ENCODE measurements around the gene DISC1. TPM values are rescaled to one million over a fixed set of nuclear protein-coding genes. Genes with fewer than 3 reads are reported as not detected.

Gene DISC1
- total RNA-seq, 1 experiment from 2014 or later = 0.36 TPM

- BruUV-seq (replicated peaks) = no TSS peak
- no peaks in the 10 kb centered on the region for H3K4me1 ChIP-seq (ENCODE audit: control insufficient read depth, insufficient read depth, low read length)
- in situ Hi-C loops (cut with HindIII; ENCODE audit: low pct_unique_long_range_greater_than_20kb, low sequenced_read_pairs) = no loop called here
- no peak overlapping the region for H3K4me3 ChIP-seq (ENCODE audit: low read depth in 2 of 2, low read length in 2 of 2)
- no peak for ATAC-seq
- H3K9me3 ChIP-seq (ENCODE audit: control insufficient read depth, insufficient read depth, low read depth, low read length) = no peaks in the 10 kb centered on the region
- intact Hi-C loops (cut with micrococcal nuclease; ENCODE audit: unreplicated experiment) = loop anchor here (2.0 kb wide), 1 partner anchor 228 kb away; no protein-coding TSS in a partner anchor
- ChIA-PET POLR2A (interaction anchor here (0.6 kb wide), 1 partner anchor 40 kb away, joined by 5 read pairs; no protein-coding TSS in a partner anchor), CTCF (interaction anchor here (0.7 kb wide), 1 partner anchor 150 kb away, joined by 10 read pairs; no protein-coding TSS in a partner anchor)
- TF ChIP-seq TCF7L2 (IDR thresholded peaks at IDR 0.05; ENCODE audit: low read depth, low read length) (no peak), REST (IDR thresholded peaks at IDR 0.05; ENCODE audit: insufficient read depth in 1 of 2, low read depth in 2 of 2, low read length in 1 of 2) (no peak), CTCF (IDR thresholded peaks at IDR 0.05) (no peak), POLR2AphosphoS5 (IDR thresholded peaks at IDR 0.05; ENCODE audit: low read depth, low read length) (no peak), SIN3A (IDR thresholded peaks at IDR 0.05; ENCODE audit: borderline replicate concordance, insufficient read depth, low read depth, low read length) (no peak)
- no peaks in the 10 kb centered on the region for H3K36me3 ChIP-seq (ENCODE audit: control insufficient read depth, insufficient read depth, low read length)
- no peaks in the 10 kb centered on the region for H3K27me3 ChIP-seq (ENCODE audit: control insufficient read depth, insufficient read depth, low read length)
- H3K27ac ChIP-seq (ENCODE audit: low read length) = no peak overlapping the region
- DNase-seq (ENCODE audit: low read depth, low spot score) = no peak
Observed at GRCh38 chr1:231584921-231585320, 41.7 kb upstream of the DISC1 start.

DNA sequence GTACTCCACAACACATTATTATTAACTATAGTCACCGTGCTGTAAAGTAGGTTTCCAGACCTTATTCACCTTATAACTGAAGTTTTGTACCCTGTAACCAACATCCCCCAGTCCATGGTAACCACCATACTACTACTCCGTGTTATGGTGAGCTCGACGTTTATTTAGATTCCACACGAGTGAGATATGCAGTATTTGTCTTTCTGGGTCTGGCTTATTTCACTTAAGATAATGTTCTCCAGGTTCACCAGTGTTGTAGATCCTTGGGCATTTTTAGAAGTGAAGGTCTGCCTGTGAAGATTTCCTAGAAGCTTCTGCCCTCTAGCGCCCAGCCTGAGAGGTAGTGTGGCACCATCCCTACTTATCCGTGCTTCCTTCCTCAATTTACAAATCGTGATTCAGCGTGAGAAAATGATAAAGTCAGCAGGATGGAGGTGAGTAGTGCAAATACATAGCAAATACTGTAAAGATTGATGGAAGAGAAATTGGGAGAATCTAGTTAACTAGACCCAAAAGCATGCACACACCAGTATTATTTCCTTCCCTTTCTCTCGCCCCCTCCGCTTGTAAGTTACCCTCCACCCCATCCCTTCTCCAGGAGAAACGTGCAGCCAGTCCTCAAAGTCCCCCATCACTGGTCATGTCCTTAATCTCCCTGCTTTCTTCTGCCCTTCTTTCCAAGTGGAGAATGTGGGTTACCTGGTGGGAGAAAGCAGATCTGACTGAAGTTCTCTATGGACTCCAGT is 36.0 kb upstream of the DISC1 start:
- ChIA-PET CTCF (no interaction called here), POLR2A (no interaction called here)
- Histone ChIP-seq H3K27ac (ENCODE audit: low read length) (no peak overlapping the region), H3K27me3 (ENCODE audit: control insufficient read depth, insufficient read depth, low read length) (no peaks in the 10 kb centered on the region), H3K4me3 (ENCODE audit: low read depth in 2 of 2, low read length in 2 of 2) (no peak overlapping the region), H3K36me3 (ENCODE audit: control insufficient read depth, insufficient read depth, low read length) (no peaks in the 10 kb centered on the region), H3K4me1 (ENCODE audit: control insufficient read depth, insufficient read depth, low read length) (no peaks in the 10 kb centered on the region), H3K9me3 (ENCODE audit: control insufficient read depth, insufficient read depth, low read depth, low read length) (no peaks in the 10 kb centered on the region)
- peak; percentile 96 for ATAC-seq
- in situ Hi-C loops (cut with HindIII; ENCODE audit: low pct_unique_long_range_greater_than_20kb, low sequenced_read_pairs) (no loop called here), intact Hi-C loops (cut with micrococcal nuclease; ENCODE audit: unreplicated experiment) (loop anchor here (2.0 kb wide), 1 partner anchor 232 kb away; no protein-coding TSS in a partner anchor)
- BruUV-seq (replicated peaks) = no TSS peak
- peak; percentile 36 for DNase-seq (ENCODE audit: low read depth, low spot score)
- TF ChIP-seq CTCF (IDR thresholded peaks at IDR 0.05) = peak; percentile 86
- TF ChIP-seq POLR2AphosphoS5 (IDR thresholded peaks at IDR 0.05; ENCODE audit: low read depth, low read length) = no peak
